Lung (tissue), 12 donors: ENCODE data around the gene PARP1. TPM values are rescaled to one million over a fixed set of nuclear protein-coding genes. Genes with fewer than 3 reads are reported as not detected.

ENCODE experiments used
- ATAC-seq: fragments of 200-7000 bp; cut with Tn5 transposase; one replicate; pipeline ENCODE4 v1.9.1; 2020; ENCODE audit warnings: moderate number of reproducible peaks; ENCODE audit not compliant: insufficient read depth, low FRiP score
- DNase-seq, 3 donors: peaks; one replicate each; pipeline ENCODE4 v3.0.0-alpha.2; 2013 to 2017
- H3K27ac ChIP-seq, 2 donors: one replicate each; pipeline ENCODE4 v1.5.1; 2013; ENCODE audit warnings: mild to moderate bottlenecking in 2 of 2, moderate library complexity in 2 of 2, control low read depth in 1 of 2, inconsistent platforms in 1 of 2, low read depth in 1 of 2, low read length in 1 of 2
- H3K27me3 ChIP-seq, 3 donors: one replicate each; pipeline ENCODE4 v1.5.1; 2013; ENCODE audit warnings: low read length in 2 of 3; ENCODE audit not compliant: control insufficient read depth in 3 of 3, insufficient read depth in 3 of 3
- H3K36me3 ChIP-seq, 4 donors: one replicate each; pipeline ENCODE4 v1.5.1; 2013; ENCODE audit warnings: low read length in 4 of 4, mild to moderate bottlenecking in 1 of 4, moderate library complexity in 1 of 4; ENCODE audit not compliant: control insufficient read depth in 4 of 4, insufficient read depth in 4 of 4
- H3K4me1 ChIP-seq, 5 donors: one replicate each; pipeline ENCODE4 v1.5.1; 2013; ENCODE audit warnings: low read length in 5 of 5, mild to moderate bottlenecking in 2 of 5, moderate library complexity in 1 of 5; ENCODE audit not compliant: control insufficient read depth in 5 of 5, insufficient read depth in 5 of 5
- H3K4me3 ChIP-seq: one replicate; pipeline ENCODE4 v1.5.1; 2013; ENCODE audit warnings: mild to moderate bottlenecking, control low read depth, moderate library complexity
- H3K9ac ChIP-seq, 2 donors: one replicate each; pipeline ENCODE4 v1.5.1; 2013; ENCODE audit warnings: low read length in 2 of 2, control low read depth in 1 of 2; ENCODE audit not compliant: insufficient read depth in 1 of 2
- H3K9me3 ChIP-seq, 4 donors: one replicate each; pipeline ENCODE4 v1.5.1; 2013; ENCODE audit warnings: low read length in 3 of 4, mild to moderate bottlenecking in 1 of 4, moderate library complexity in 1 of 4; ENCODE audit not compliant: control insufficient read depth in 4 of 4, insufficient read depth in 3 of 4
- CTCF ChIP-seq: IDR thresholded peaks from 2 replicates; pipeline ENCODE4 v1.5.1; 2012; ENCODE audit warnings: mild to moderate bottlenecking; ENCODE audit errors: control extremely low read depth, extremely low read depth
- WGBS, 2 donors: extraction: QIAGEN DNeasy Blood & Tissue Kit; methylation state at CpG; one replicate each; pipeline ENCODE4 v1.1.7; 2013; 5-methylcytosine and 5-hydroxymethylcytosine counted together
- polyA plus RNA-seq, 2 donors: library from polyadenylated mRNA; stranded (reverse); fragments of 200-250 nt; gene quantifications; one replicate each; pipeline ENCODE4 v1.2.1, GENCODE V29; 2013
- total RNA-seq, 2 donors: library from RNA; depleted of rRNA in 1 of 2; stranded (reverse); fragments of >200 nt in 1 of 2; gene quantifications; one replicate each; pipeline ENCODE4 v1.2.1, GENCODE V29; 2014 to 2021
- donor health status: control.
- donor health status: control.
- donor health status: Bipolar disorder and iron deficiency.
- donor health status: healthy.
- donor health status: DM: yes; HTN: yes; CAD: no.

PARP1 gene
- total and polyA plus RNA-seq, 4 donors, result 17.2 to 76.4 (median 51.1) TPM

DNA sequence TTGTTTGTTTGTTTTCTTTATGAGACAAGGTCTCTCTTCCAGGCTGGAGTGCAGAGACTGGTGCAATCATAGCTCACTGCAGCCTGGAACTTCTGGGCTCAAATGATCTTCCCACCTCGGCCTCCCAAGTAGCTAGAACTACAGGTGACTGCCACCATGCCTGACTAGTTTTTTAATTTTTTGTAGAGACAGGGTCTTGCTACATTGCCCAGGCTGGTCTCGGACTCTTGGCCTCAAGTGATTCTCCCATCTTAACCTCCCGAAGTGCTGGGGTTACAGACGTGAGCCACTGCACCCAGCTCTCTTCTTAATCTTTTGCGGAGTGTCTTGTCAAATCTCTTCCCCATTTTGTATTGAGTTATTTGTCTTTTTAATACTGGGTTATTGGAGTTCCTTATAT lies 32.6 kb upstream of the PARP1 start:
- H3K4me1 ChIP-seq, result no peaks in the 10 kb centered on the region
- peaks cover 0 to 2% (median 0%) of the 10 kb centered on the region in 4 donors for H3K9me3 ChIP-seq
- H3K36me3 ChIP-seq, result no peaks in the 10 kb centered on the region
- peaks cover 0 to 5% (median 0%) of the 10 kb centered on the region in 3 donors for H3K27me3 ChIP-seq
- DNase-seq (no peak), ATAC-seq (no peak)
- no peak overlapping the region for H3K27ac ChIP-seq
- 84 to 88% methylated on average over 5 of the region's 5 CpGs for WGBS, 2 donors
- H3K4me3 ChIP-seq, result no peak overlapping the region
- TF ChIP-seq CTCF, result no peak
- no peak overlapping the region for H3K9ac ChIP-seq

- WGBS, 2 donors, result 70 to 75% methylated on average over 2 of the region's 2 CpGs
- ATAC-seq, result no peak
- no peak overlapping the region for H3K27ac ChIP-seq
- H3K4me3 ChIP-seq, result no peak overlapping the region
- H3K9me3 ChIP-seq, result peaks cover 0 to 2% (median 0%) of the 10 kb centered on the region in 4 donors
- H3K4me1 ChIP-seq, result no peaks in the 10 kb centered on the region
- H3K9ac ChIP-seq, result no peak overlapping the region
- TF ChIP-seq CTCF, result no peak
- no peaks in the 10 kb centered on the region for H3K36me3 ChIP-seq
- DNase-seq, result no peak
- H3K27me3 ChIP-seq, result no peaks in the 10 kb centered on the region
Observed at GRCh38 chr1:226438007-226438406, 30.1 kb upstream of the PARP1 start.

DNA sequence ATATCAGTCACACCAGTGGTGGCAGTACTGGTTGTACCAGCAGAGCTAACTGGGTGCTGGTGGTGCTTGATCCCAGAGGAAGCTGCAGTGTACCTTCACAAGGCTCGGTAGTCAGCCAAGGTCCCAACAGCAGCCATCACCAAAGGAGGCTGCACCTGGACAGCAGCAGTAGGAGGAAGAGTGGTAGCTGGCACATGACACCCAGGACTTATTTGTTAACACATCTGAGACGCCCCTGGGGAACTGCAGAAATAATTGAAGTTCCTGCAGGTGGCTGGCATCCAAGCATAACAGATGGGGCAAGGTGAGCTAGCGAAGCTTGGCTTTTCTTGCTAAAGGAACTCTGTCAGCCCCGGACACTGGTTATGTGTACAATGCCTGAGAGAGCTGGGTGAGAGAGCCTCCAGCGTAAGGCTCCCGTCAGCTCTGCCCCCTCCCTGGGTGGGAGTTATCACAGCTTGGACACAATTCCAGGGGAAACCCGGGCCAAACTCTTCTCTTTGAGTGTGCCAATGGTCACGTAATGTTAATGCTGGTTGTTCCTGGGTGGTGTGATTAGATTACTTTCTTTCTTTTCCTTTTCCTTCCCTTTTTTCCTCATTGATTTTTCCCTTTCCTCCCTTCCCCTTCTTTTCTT lies 29.1 kb upstream of the PARP1 start:
- H3K27me3 ChIP-seq, result no peaks in the 10 kb centered on the region
- peaks cover 0 to 2% (median 0%) of the 10 kb centered on the region in 4 donors for H3K9me3 ChIP-seq
- no peak for TF ChIP-seq CTCF
- DNase-seq, result no peak
- no peaks in the 10 kb centered on the region for H3K4me1 ChIP-seq
- H3K36me3 ChIP-seq, result no peaks in the 10 kb centered on the region
- H3K4me3 ChIP-seq, result no peak overlapping the region
- ATAC-seq, result no peak
- no peak overlapping the region for H3K27ac ChIP-seq
- 45 to 63% methylated on average over 8 of the region's 8 CpGs for WGBS, 2 donors
- H3K9ac ChIP-seq, result no peak overlapping the region

DNA sequence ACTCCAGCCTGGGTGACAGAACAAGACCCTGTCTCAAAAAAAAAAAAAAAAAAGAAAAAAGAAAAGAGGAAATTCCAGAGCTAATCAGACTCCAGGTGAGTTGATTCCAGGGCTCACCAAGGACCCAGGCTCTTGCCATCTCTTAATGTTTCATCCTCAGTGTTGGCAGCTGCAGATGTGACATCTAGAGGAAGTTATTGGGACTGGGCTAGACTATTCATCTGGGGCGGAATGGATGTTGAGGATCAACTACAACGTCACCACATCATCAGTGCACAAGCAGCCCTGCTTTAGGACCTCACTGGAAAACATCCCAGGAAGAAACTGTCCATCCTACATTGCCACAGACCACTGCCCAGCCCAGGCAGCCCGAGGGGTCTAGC lies 28.6 kb upstream of the PARP1 start:
- no peaks in the 10 kb centered on the region for H3K27me3 ChIP-seq
- whole genome bisulfite sequencing, 2 donors, result 84% methylated on average over 3 of the region's 3 CpGs
- H3K4me1 ChIP-seq, result no peaks in the 10 kb centered on the region
- DNase-seq (no peak), ATAC-seq (no peak)
- H3K9ac ChIP-seq, result no peak overlapping the region
- no peak overlapping the region for H3K27ac ChIP-seq
- peaks cover 0 to 2% (median 0%) of the 10 kb centered on the region in 4 donors for H3K9me3 ChIP-seq
- no peak overlapping the region for H3K4me3 ChIP-seq
- TF ChIP-seq CTCF, result no peak
- no peaks in the 10 kb centered on the region for H3K36me3 ChIP-seq
